ENCODE measurements around the gene P2RX7. TPM values are rescaled to one million over a fixed set of nuclear protein-coding genes. Genes with fewer than 3 reads are reported as not detected.

P2RX7 gene
- polyA plus RNA-seq, 1 of the 3 experiments (the other 2 are of a cell fraction): 0.43 TPM

DNA sequence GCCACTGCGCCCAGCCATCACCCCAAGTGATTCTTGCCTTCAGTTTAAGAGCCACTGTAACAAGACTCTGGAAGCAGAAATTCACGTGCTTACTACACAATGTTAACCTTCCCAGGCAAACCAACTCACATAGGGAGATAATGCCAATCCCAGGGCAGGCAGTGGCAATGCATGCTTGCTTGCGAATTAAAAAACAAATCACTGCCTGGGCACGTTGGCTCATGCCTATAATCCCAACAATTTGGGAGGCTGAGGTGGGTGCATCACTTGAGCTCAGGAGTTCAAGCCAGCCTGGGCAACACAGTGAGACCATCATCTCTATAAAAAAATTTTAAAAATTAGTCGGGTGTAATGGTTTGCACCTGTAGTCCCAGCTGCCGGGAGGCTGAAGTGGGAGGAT, 39.5 kb downstream of the P2RX7 start (continued):
- TF ChIP-seq, protein P1, sequence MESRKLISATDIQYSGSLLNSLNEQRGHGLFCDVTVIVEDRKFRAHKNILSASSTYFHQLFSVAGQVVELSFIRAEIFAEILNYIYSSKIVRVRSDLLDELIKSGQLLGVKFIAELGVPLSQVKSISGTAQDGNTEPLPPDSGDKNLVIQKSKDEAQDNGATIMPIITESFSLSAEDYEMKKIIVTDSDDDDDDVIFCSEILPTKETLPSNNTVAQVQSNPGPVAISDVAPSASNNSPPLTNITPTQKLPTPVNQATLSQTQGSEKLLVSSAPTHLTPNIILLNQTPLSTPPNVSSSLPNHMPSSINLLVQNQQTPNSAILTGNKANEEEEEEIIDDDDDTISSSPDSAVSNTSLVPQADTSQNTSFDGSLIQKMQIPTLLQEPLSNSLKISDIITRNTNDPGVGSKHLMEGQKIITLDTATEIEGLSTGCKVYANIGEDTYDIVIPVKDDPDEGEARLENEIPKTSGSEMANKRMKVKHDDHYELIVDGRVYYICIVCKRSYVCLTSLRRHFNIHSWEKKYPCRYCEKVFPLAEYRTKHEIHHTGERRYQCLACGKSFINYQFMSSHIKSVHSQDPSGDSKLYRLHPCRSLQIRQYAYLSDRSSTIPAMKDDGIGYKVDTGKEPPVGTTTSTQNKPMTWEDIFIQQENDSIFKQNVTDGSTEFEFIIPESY (IDR thresholded peaks at IDR 0.05; ENCODE audit: borderline replicate concordance, low read depth): no peak
- TF ChIP-seq, protein P2, sequence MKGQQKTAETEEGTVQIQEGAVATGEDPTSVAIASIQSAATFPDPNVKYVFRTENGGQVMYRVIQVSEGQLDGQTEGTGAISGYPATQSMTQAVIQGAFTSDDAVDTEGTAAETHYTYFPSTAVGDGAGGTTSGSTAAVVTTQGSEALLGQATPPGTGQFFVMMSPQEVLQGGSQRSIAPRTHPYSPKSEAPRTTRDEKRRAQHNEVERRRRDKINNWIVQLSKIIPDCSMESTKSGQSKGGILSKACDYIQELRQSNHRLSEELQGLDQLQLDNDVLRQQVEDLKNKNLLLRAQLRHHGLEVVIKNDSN (IDR thresholded peaks at IDR 0.05; ENCODE audit: borderline replicate concordance, low read depth): no peak
- TF ChIP-seq TCF12 (IDR thresholded peaks at IDR 0.05): no peak
- TF ChIP-seq RXRA (IDR thresholded peaks at IDR 0.05; ENCODE audit: borderline replicate concordance, low read depth): no peak
- TF ChIP-seq FOXJ3 (CRISPR knock-in tag; IDR thresholded peaks at IDR 0.05): no peak

DNA sequence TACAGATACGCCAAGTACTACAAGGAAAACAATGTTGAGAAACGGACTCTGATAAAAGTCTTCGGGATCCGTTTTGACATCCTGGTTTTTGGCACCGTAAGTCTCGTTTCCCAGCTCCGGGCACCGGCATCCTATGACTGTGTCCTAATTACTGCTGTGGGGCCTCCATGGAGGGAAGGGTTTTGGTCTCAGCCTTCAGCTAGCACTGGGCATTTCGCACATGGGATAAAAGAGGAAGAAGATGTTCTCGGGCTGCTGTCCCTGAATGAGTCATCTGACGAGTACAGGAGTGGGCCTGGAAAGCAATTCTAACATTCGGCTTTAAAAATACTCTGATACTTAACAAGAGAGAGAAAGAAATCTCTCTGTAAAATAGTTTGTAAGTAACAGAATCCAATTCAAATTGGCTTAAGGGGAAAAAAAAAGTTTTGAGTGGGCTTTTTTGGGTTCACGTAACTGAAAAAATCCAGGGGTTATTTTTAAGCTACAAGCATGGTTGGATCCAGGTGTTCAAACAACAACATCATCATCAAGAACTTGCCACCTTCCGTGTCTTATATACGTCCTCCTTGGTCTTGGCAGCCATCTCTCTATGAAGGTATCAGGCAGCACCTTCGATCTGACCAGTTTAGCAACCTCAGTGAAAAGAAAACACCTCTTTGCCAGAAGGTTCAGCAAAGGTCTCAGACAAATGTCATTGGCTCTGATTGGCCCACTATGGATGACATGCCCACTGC, 42.9 kb downstream of the P2RX7 start:
- WGBS (ENCODE audit: low lambda C conversion rate): 89% methylated on average over 15 of the region's 16 CpGs
- Histone ChIP-seq H3K79me2 (ENCODE audit: insufficient read depth) (no peaks in the 10 kb centered on the region), H3K4me3 (ENCODE audit: low read depth in 2 of 2, low read length in 1 of 2) (no peak overlapping the region), H3K4me2 (no peak overlapping the region), H3F3A (replicated peaks; ENCODE audit: insufficient read depth) (no peaks in the 10 kb centered on the region), H4K20me1 (ENCODE audit: insufficient read depth) (no peaks in the 10 kb centered on the region), H3K9me2 (no peaks in the 10 kb centered on the region), H3K27ac (ENCODE audit: low read depth in 2 of 2, low read length in 1 of 2) (no peak overlapping the region), H3K9ac (no peak overlapping the region), H3K36me3 (replicated peaks in 1 of 2; ENCODE audit: control insufficient read depth in 1 of 2, insufficient read depth in 2 of 2, low read length in 1 of 2) (no peaks in the 10 kb centered on the region), H3K9me3 (no peaks in the 10 kb centered on the region), H3K4me1 (ENCODE audit: control insufficient read depth in 1 of 2, insufficient read depth in 2 of 2, low read depth in 1 of 2, low read length in 1 of 2) (no peaks in the 10 kb centered on the region), H2AFZ (ENCODE audit: low read depth) (no peak overlapping the region), H3K27me3 (ENCODE audit: insufficient read depth) (no peaks in the 10 kb centered on the region)
- ChIA-PET CTCF (no interaction called here), POLR2A (no interaction called here)
- no peak for DNase-seq
- no peak for TF ChIP-seq FOXM1 (IDR thresholded peaks at IDR 0.05; ENCODE audit: low read depth)
- no peak for TF ChIP-seq TEAD4 (IDR thresholded peaks at IDR 0.05; ENCODE audit: borderline replicate concordance, insufficient read depth)
- no peak for TF ChIP-seq FOSL2 (IDR thresholded peaks at IDR 0.05; ENCODE audit: borderline replicate concordance, low read depth)
- TF ChIP-seq, protein P1 (IDR thresholded peaks at IDR 0.05; ENCODE audit: borderline replicate concordance, low read depth): no peak
- TF ChIP-seq EZH2phosphoT487 (IDR thresholded peaks at IDR 0.05; ENCODE audit: borderline replicate concordance, low read depth): no peak
- TF ChIP-seq, protein P2 (IDR thresholded peaks at IDR 0.05; ENCODE audit: borderline replicate concordance, low read depth): no peak
- TF ChIP-seq RFX5 (IDR thresholded peaks at IDR 0.05; ENCODE audit: low read length): no peak
- TF ChIP-seq, protein P3, sequence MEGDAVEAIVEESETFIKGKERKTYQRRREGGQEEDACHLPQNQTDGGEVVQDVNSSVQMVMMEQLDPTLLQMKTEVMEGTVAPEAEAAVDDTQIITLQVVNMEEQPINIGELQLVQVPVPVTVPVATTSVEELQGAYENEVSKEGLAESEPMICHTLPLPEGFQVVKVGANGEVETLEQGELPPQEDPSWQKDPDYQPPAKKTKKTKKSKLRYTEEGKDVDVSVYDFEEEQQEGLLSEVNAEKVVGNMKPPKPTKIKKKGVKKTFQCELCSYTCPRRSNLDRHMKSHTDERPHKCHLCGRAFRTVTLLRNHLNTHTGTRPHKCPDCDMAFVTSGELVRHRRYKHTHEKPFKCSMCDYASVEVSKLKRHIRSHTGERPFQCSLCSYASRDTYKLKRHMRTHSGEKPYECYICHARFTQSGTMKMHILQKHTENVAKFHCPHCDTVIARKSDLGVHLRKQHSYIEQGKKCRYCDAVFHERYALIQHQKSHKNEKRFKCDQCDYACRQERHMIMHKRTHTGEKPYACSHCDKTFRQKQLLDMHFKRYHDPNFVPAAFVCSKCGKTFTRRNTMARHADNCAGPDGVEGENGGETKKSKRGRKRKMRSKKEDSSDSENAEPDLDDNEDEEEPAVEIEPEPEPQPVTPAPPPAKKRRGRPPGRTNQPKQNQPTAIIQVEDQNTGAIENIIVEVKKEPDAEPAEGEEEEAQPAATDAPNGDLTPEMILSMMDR (IDR thresholded peaks at IDR 0.05): no peak
- no peak for TF ChIP-seq MEF2A (IDR thresholded peaks at IDR 0.05; ENCODE audit: borderline replicate concordance, low read depth)
- TF ChIP-seq CHD2 (IDR thresholded peaks at IDR 0.05; ENCODE audit: low read length, partially characterized antibody): no peak
